ENCODE results near the gene ETS1.

The ETS1 gene

DNA sequence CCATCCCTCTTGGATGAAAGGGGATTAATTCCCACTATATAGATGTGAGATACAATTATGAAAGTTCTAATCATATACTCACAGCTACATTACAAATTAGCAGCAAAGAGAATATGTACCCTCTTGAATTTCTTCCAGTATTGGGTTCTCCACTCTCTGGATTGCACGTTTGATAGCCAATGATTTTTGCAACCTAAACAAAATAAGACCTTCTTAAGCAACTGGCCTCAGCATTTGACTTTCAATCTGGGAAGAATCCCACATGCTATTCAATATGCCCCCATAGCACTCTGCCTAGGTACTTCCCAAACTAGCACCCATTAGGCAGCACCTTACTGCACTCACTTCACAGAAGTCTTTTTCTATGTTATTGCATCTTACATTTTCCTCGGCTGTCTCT, 55.8 kb downstream of the ETS1 start:
- peaks cover 6% of the 10 kb centered on the region for H3K27me3 ChIP-seq (ENCODE audit: insufficient read depth, poor library complexity, severe bottlenecking)
- no peak for DNase-seq (ENCODE audit: low read depth in 1 of 2, low spot score in 1 of 2)
- TF ChIP-seq, protein P1, sequence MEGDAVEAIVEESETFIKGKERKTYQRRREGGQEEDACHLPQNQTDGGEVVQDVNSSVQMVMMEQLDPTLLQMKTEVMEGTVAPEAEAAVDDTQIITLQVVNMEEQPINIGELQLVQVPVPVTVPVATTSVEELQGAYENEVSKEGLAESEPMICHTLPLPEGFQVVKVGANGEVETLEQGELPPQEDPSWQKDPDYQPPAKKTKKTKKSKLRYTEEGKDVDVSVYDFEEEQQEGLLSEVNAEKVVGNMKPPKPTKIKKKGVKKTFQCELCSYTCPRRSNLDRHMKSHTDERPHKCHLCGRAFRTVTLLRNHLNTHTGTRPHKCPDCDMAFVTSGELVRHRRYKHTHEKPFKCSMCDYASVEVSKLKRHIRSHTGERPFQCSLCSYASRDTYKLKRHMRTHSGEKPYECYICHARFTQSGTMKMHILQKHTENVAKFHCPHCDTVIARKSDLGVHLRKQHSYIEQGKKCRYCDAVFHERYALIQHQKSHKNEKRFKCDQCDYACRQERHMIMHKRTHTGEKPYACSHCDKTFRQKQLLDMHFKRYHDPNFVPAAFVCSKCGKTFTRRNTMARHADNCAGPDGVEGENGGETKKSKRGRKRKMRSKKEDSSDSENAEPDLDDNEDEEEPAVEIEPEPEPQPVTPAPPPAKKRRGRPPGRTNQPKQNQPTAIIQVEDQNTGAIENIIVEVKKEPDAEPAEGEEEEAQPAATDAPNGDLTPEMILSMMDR (IDR thresholded peaks at IDR 0.05; ENCODE audit: insufficient read depth, low read length): no peak
- TF ChIP-seq POLR2AphosphoS5 (IDR thresholded peaks at IDR 0.05; ENCODE audit: low read depth): no peak
- no peak overlapping the region for H3K27ac ChIP-seq (replicated peaks)
- no peak overlapping the region for H3K4me3 ChIP-seq (replicated peaks; ENCODE audit: insufficient read depth, low read length)

- Histone ChIP-seq H3K4me3 (replicated peaks; ENCODE audit: insufficient read depth, low read length) (no peak overlapping the region), H3K27ac (replicated peaks) (no peak overlapping the region), H3K27me3 (ENCODE audit: insufficient read depth, poor library complexity, severe bottlenecking) (peaks cover 4% of the 10 kb centered on the region)
- DNase-seq (ENCODE audit: low read depth in 1 of 2, low spot score in 1 of 2): no peak
- TF ChIP-seq, protein P2, sequence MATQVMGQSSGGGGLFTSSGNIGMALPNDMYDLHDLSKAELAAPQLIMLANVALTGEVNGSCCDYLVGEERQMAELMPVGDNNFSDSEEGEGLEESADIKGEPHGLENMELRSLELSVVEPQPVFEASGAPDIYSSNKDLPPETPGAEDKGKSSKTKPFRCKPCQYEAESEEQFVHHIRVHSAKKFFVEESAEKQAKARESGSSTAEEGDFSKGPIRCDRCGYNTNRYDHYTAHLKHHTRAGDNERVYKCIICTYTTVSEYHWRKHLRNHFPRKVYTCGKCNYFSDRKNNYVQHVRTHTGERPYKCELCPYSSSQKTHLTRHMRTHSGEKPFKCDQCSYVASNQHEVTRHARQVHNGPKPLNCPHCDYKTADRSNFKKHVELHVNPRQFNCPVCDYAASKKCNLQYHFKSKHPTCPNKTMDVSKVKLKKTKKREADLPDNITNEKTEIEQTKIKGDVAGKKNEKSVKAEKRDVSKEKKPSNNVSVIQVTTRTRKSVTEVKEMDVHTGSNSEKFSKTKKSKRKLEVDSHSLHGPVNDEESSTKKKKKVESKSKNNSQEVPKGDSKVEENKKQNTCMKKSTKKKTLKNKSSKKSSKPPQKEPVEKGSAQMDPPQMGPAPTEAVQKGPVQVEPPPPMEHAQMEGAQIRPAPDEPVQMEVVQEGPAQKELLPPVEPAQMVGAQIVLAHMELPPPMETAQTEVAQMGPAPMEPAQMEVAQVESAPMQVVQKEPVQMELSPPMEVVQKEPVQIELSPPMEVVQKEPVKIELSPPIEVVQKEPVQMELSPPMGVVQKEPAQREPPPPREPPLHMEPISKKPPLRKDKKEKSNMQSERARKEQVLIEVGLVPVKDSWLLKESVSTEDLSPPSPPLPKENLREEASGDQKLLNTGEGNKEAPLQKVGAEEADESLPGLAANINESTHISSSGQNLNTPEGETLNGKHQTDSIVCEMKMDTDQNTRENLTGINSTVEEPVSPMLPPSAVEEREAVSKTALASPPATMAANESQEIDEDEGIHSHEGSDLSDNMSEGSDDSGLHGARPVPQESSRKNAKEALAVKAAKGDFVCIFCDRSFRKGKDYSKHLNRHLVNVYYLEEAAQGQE (IDR thresholded peaks at IDR 0.05; ENCODE audit: insufficient replicate concordance, low read depth): no peak
- TF ChIP-seq SPI1 (IDR thresholded peaks at IDR 0.05; ENCODE audit: borderline replicate concordance, low read depth) (no peak), POLR2AphosphoS5 (IDR thresholded peaks at IDR 0.05; ENCODE audit: low read depth) (no peak), GABPA (IDR thresholded peaks at IDR 0.05; ENCODE audit: low read depth) (no peak)
- TF ChIP-seq, protein P1 (IDR thresholded peaks at IDR 0.05; ENCODE audit: insufficient read depth, low read length): no peak
Measured at GRCh38 chr11:128530118-128531074, 57.0 kb downstream of the ETS1 start.

- no peak for DNase-seq (ENCODE audit: low read depth in 1 of 2, low spot score in 1 of 2)
- no peak overlapping the region for H3K4me3 ChIP-seq (replicated peaks; ENCODE audit: insufficient read depth, low read length)
- H3K27ac ChIP-seq (replicated peaks): no peak overlapping the region
- TF ChIP-seq, protein P1 (IDR thresholded peaks at IDR 0.05; ENCODE audit: insufficient read depth, low read length): no peak
- TF ChIP-seq GABPA (IDR thresholded peaks at IDR 0.05; ENCODE audit: low read depth) (no peak), SPI1 (IDR thresholded peaks at IDR 0.05; ENCODE audit: borderline replicate concordance, low read depth) (no peak), POLR2AphosphoS5 (IDR thresholded peaks at IDR 0.05; ENCODE audit: low read depth) (no peak)
- TF ChIP-seq, protein P2 (IDR thresholded peaks at IDR 0.05; ENCODE audit: insufficient replicate concordance, low read depth): no peak
- peaks cover 4% of the 10 kb centered on the region for H3K27me3 ChIP-seq (ENCODE audit: insufficient read depth, poor library complexity, severe bottlenecking)
Measured at GRCh38 chr11:128528294-128528693, 59.1 kb downstream of the ETS1 start.

Measured in HL-60 (cell line).